Ishikawa (cell line): Measurements from ENCODE around the gene RELN.

Experiments used
- CEBPB ChIP-seq: IDR thresholded peaks from 2 replicates; pipeline ENCODE4 v1.6.1; 2012
- CREB1 ChIP-seq: IDR thresholded peaks from 2 replicates; pipeline ENCODE4 v1.6.1; 2012; ENCODE audit warnings: low read depth
- EGR1 ChIP-seq: IDR thresholded peaks from 2 replicates; pipeline ENCODE4 v1.6.1; 2012
- EP300 ChIP-seq: IDR thresholded peaks from 2 replicates; pipeline ENCODE4 v1.6.1; 2012; ENCODE audit warnings: borderline replicate concordance
- FOXM1 ChIP-seq: IDR thresholded peaks from 2 replicates; pipeline ENCODE4 v1.6.1; 2012; ENCODE audit warnings: low read depth, borderline replicate concordance
- MAX ChIP-seq: IDR thresholded peaks from 2 replicates; pipeline ENCODE4 v1.6.1; 2012
- NFIC ChIP-seq: IDR thresholded peaks from 2 replicates; pipeline ENCODE4 v1.6.1; 2012
- RAD21 ChIP-seq: IDR thresholded peaks from 2 replicates; pipeline ENCODE4 v1.6.1; 2012; ENCODE audit warnings: low read depth
- REST ChIP-seq: IDR thresholded peaks from 2 replicates; pipeline ENCODE4 v1.6.1; 2012; ENCODE audit warnings: low read depth, mild to moderate bottlenecking
- TAF1 ChIP-seq: IDR thresholded peaks from 2 replicates; pipeline ENCODE4 v1.6.1; 2012; ENCODE audit warnings: low read depth, mild to moderate bottlenecking
- TCF12 ChIP-seq: IDR thresholded peaks from 2 replicates; pipeline ENCODE4 v1.6.1; 2012; ENCODE audit warnings: low read depth
- TEAD4 ChIP-seq: IDR thresholded peaks from 2 replicates; pipeline ENCODE4 v1.6.1; 2012
- USF1 ChIP-seq: IDR thresholded peaks from 2 replicates; pipeline ENCODE4 v1.6.1; 2012
- YY1 ChIP-seq: IDR thresholded peaks from 2 replicates; pipeline ENCODE4 v1.6.1; 2012; ENCODE audit warnings: low read depth
- ZBTB7A ChIP-seq: IDR thresholded peaks from 2 replicates; pipeline ENCODE4 v1.6.1; 2012; ENCODE audit warnings: low read depth

The RELN gene

GRCh38 chr7:104008107-104008506 is 18.6 kb upstream of the RELN start:
- TF ChIP-seq USF1: no peak
- TF ChIP-seq NFIC: no peak
- TF ChIP-seq TEAD4: no peak
- no peak for TF ChIP-seq EGR1
- TF ChIP-seq MAX: no peak
- no peak for TF ChIP-seq FOXM1
- TF ChIP-seq CEBPB: no peak
- TF ChIP-seq ZBTB7A: no peak
- TF ChIP-seq TAF1: no peak
- TF ChIP-seq CREB1: no peak
- no peak for TF ChIP-seq EP300
- TF ChIP-seq RAD21: no peak

- no peak for TF ChIP-seq NFIC
- no peak for TF ChIP-seq TCF12
Measured at GRCh38 chr7:104007614-104008013, 18.2 kb upstream of the RELN start.

- TF ChIP-seq RAD21 (no peak), ZBTB7A (no peak), EP300 (no peak), USF1 (no peak), TCF12 (no peak), EGR1 (no peak), FOXM1 (no peak), REST (no peak), TEAD4 (no peak), CEBPB (no peak), YY1 (no peak), CREB1 (no peak), MAX (no peak), TAF1 (no peak)
Measured at GRCh38 chr7:104005197-104005596, 15.7 kb upstream of the RELN start.

GRCh38 chr7:103996639-103997038 is 7.2 kb upstream of the RELN start:
- no peak for TF ChIP-seq TAF1
- no peak for TF ChIP-seq TEAD4
- TF ChIP-seq CREB1: no peak
- TF ChIP-seq MAX: no peak
- no peak for TF ChIP-seq FOXM1
- no peak for TF ChIP-seq REST
- no peak for TF ChIP-seq RAD21
- no peak for TF ChIP-seq ZBTB7A

GRCh38 chr7:103996017-103996551 is 6.6 kb upstream of the RELN start:
- no peak for TF ChIP-seq USF1
- TF ChIP-seq RAD21: no peak
- no peak for TF ChIP-seq EP300
- TF ChIP-seq MAX: no peak
- no peak for TF ChIP-seq ZBTB7A
- TF ChIP-seq EGR1: no peak
- no peak for TF ChIP-seq NFIC
- no peak for TF ChIP-seq FOXM1
- no peak for TF ChIP-seq TCF12
- TF ChIP-seq CEBPB: no peak
- no peak for TF ChIP-seq CREB1
- TF ChIP-seq TAF1: no peak
- TF ChIP-seq REST: no peak
- no peak for TF ChIP-seq YY1
- TF ChIP-seq TEAD4: no peak
